SK-N-SH (cell line): Measurements from ENCODE around the gene NPAS3. TPM values are rescaled to one million over a fixed set of nuclear protein-coding genes. Genes with fewer than 3 reads are reported as not detected.

Experiments
- CTCF ChIA-PET: fragments of 300-600, 350-600 bp; formaldehyde crosslinking; extraction: SDS; loops from one replicate; lab custom pipeline; 2021; lab: Yijun Ruan, JAX
- POLR2A ChIA-PET: fragments of 350-600 bp; sonication (Branson Sonifier 250); formaldehyde crosslinking; extraction: SDS; loops from one replicate; lab custom pipeline; 2020; ENCODE audit warnings: antibody characterized with exemption, inconsistent platforms; lab: Yijun Ruan, JAX
- DNase-seq: peaks from one replicate; pipeline ENCODE4 v3.0.0; 2012
- H2AFZ ChIP-seq: fragments of 200-600 bp; sonication (generic); 2 replicates; pipeline ENCODE4 v1.8.1; 2016; ENCODE audit warnings: antibody characterized with exemption, mild to moderate bottlenecking, low read depth
- H3F3A ChIP-seq: fragments of 200-600 bp; sonication (generic); replicated peaks from 2 replicates; pipeline ENCODE3; 2016; ENCODE audit warnings: antibody characterized with exemption, mild to moderate bottlenecking; ENCODE audit not compliant: insufficient read depth
- H3K27ac ChIP-seq, 2 experiments: fragments of 200-500 bp in 1 of 2; fragments of 200-600 bp in 1 of 2; sonication (Bioruptor generic) in 1 of 2; sonication (generic), shearing (Covaris generic) in 1 of 2; 2 replicates each; pipeline versions ENCODE4 v1.5.1 to v1.6.1; 2014 to 2016; ENCODE audit warnings: low read depth in 2 of 2, inconsistent platforms in 1 of 2, low read length in 1 of 2, mild to moderate bottlenecking in 1 of 2, mixed read lengths in 1 of 2
- H3K27me3 ChIP-seq: fragments of 200-600 bp; sonication (generic), shearing (Covaris generic); 2 replicates; pipeline ENCODE4 v1.6.1; 2016; ENCODE audit warnings: mixed run types; ENCODE audit not compliant: insufficient read depth
- H3K36me3 ChIP-seq, 2 experiments: fragments of 200-500 bp in 1 of 2; fragments of 200-600 bp in 1 of 2; sonication (Bioruptor generic) in 1 of 2; sonication (generic) in 1 of 2; replicated peaks in 1 of 2; 2 replicates each; pipeline versions ENCODE3 to v1.5.1; 2014 to 2016; ENCODE audit warnings: low read length in 1 of 2, mild to moderate bottlenecking in 1 of 2; ENCODE audit not compliant: insufficient read depth in 2 of 2, control insufficient read depth in 1 of 2
- H3K4me1 ChIP-seq, 2 experiments: fragments of 200-500 bp in 1 of 2; fragments of 200-600 bp in 1 of 2; sonication (Bioruptor generic) in 1 of 2; sonication (generic), shearing (Covaris generic) in 1 of 2; 2 replicates each; pipeline versions ENCODE4 v1.5.1 to v1.6.1; 2014 to 2016; ENCODE audit warnings: low read depth in 1 of 2, low read length in 1 of 2, mixed run types in 1 of 2; ENCODE audit not compliant: insufficient read depth in 2 of 2, control insufficient read depth in 1 of 2
- H3K4me2 ChIP-seq: fragments of 200-600 bp; sonication (generic), shearing (Covaris generic); 2 replicates; pipeline ENCODE4 v1.6.1; 2017; ENCODE audit warnings: mixed run types
- H3K4me3 ChIP-seq, 2 experiments: fragments of 200-500 bp in 1 of 2; fragments of 200-600 bp in 1 of 2; sonication (Bioruptor generic) in 1 of 2; sonication (generic), shearing (Covaris generic) in 1 of 2; 2 replicates each; pipeline versions ENCODE4 v1.5.1 to v1.8.1; 2014 to 2016; ENCODE audit warnings: low read depth in 2 of 2, inconsistent platforms in 1 of 2, low read length in 1 of 2, mild to moderate bottlenecking in 1 of 2, mixed read lengths in 1 of 2, moderate library complexity in 1 of 2
- H3K79me2 ChIP-seq: fragments of 200-600 bp; sonication (generic); 2 replicates; pipeline ENCODE4 v1.8.1; 2017; ENCODE audit warnings: mild to moderate bottlenecking; ENCODE audit not compliant: insufficient read depth
- H3K9ac ChIP-seq: fragments of 200-600 bp; sonication (generic); 2 replicates; pipeline ENCODE4 v1.6.1; 2017; ENCODE audit warnings: mixed run types
- H3K9me2 ChIP-seq: fragments of 200-600 bp; sonication (generic); 2 replicates; pipeline ENCODE4 v1.6.1; 2017; ENCODE audit warnings: mixed run types
- H3K9me3 ChIP-seq: fragments of 200-600 bp; sonication (generic); 2 replicates; pipeline ENCODE4 v1.6.1; 2017; ENCODE audit warnings: mixed run types, mild to moderate bottlenecking, moderate library complexity
- H4K20me1 ChIP-seq: fragments of 200-600 bp; sonication (generic); 2 replicates; pipeline ENCODE4 v1.6.1; 2017; ENCODE audit warnings: mild to moderate bottlenecking, mixed run types; ENCODE audit not compliant: insufficient read depth
- ELF1 ChIP-seq: IDR thresholded peaks from 2 replicates; pipeline ENCODE4 v1.4.0; 2012
- FOSL2 ChIP-seq: IDR thresholded peaks from 2 replicates; pipeline ENCODE4 v1.4.0; 2012; ENCODE audit warnings: low read depth, mild to moderate bottlenecking, moderate library complexity, borderline replicate concordance
- IRF3 ChIP-seq: fragments of 150-350 bp; IDR thresholded peaks from 2 replicates; pipeline ENCODE4 v1.6.1; 2016; ENCODE audit warnings: mild to moderate bottlenecking, low read depth, low read length
- MAX ChIP-seq: IDR thresholded peaks from 2 replicates; pipeline ENCODE4 v1.4.0; 2012; ENCODE audit warnings: low read depth
- MXI1 ChIP-seq: IDR thresholded peaks from 2 replicates; pipeline ENCODE4 v1.6.1; 2012; ENCODE audit warnings: mild to moderate bottlenecking, low read depth, low read length, improper control_type of control experiment
- NFIC ChIP-seq: IDR thresholded peaks from 2 replicates; pipeline ENCODE4 v1.4.0; 2012; ENCODE audit warnings: borderline replicate concordance
- POLR2AphosphoS5 ChIP-seq: IDR thresholded peaks from 2 replicates; pipeline ENCODE4 v1.6.1; 2012; ENCODE audit warnings: low read depth, low read length
- RCOR1 ChIP-seq: fragments of 150-350 bp; IDR thresholded peaks from 2 replicates; pipeline ENCODE4 v1.6.1; 2017; ENCODE audit warnings: antibody characterized with exemption, low read length
- REST ChIP-seq: IDR thresholded peaks from 2 replicates; pipeline ENCODE4 v1.6.1; 2012; ENCODE audit warnings: mild to moderate bottlenecking, low read depth, low read length, moderate library complexity
- RFX5 ChIP-seq: IDR thresholded peaks from 2 replicates; pipeline ENCODE4 v1.6.1; 2012; ENCODE audit warnings: mild to moderate bottlenecking, improper control_type of control experiment, low read length
- RXRA ChIP-seq: IDR thresholded peaks from 2 replicates; pipeline ENCODE4 v1.4.0; 2012; ENCODE audit warnings: low read depth, mild to moderate bottlenecking, borderline replicate concordance
- SIN3A ChIP-seq: IDR thresholded peaks from 2 replicates; pipeline ENCODE4 v1.6.1; 2012; ENCODE audit warnings: low read depth, mild to moderate bottlenecking, low read length, moderate library complexity, borderline replicate concordance
- SMC3 ChIP-seq: IDR thresholded peaks from 2 replicates; pipeline ENCODE4 v1.6.1; 2012; ENCODE audit warnings: low read depth, low read length, improper control_type of control experiment
- TCF12 ChIP-seq: IDR thresholded peaks from 2 replicates; pipeline ENCODE4 v1.4.0; 2012
- YY1 ChIP-seq: IDR thresholded peaks from 2 replicates; pipeline ENCODE4 v1.4.0; 2012; ENCODE audit warnings: low read depth, mild to moderate bottlenecking
- ZBTB33 ChIP-seq: IDR thresholded peaks from 2 replicates; pipeline ENCODE4 v1.4.0; 2012; ENCODE audit warnings: low read depth, borderline replicate concordance
- WGBS: methylation state at CpG from one replicate; pipeline ENCODE4 v1.1.6; 2017; ENCODE audit warnings: low lambda C conversion rate; 5-methylcytosine and 5-hydroxymethylcytosine counted together
- polyA plus RNA-seq, 3 experiments: library from polyadenylated mRNA; depleted of rRNA; stranded (reverse); fragments of >200 nt; gene quantifications; 2 replicates each; pipeline ENCODE4 v1.2.3, GENCODE V29; 2012

Gene NPAS3
- polyA plus RNA-seq, 1 of the 3 experiments (the other 2 are of a cell fraction): 4.3 TPM

- ChIA-PET CTCF (interaction anchor here (1.0 kb wide), 1 partner anchor 287 kb away, joined by 3 read pairs; no protein-coding TSS in a partner anchor), POLR2A (no interaction called here)
- no peak for DNase-seq
- peaks cover 0 to 3% of the 10 kb centered on the region in 2 experiments; a peak in 3 of 4 replicates for H3K4me1 ChIP-seq
- H3K79me2 ChIP-seq: no peaks in the 10 kb centered on the region
- no peaks in the 10 kb centered on the region for H3K36me3 ChIP-seq
- no peak for TF ChIP-seq NFIC
- no peak for TF ChIP-seq REST
- no peak for TF ChIP-seq IRF3
- TF ChIP-seq SMC3: no peak
- no peak for TF ChIP-seq SIN3A
- no peak for TF ChIP-seq RCOR1
- TF ChIP-seq RFX5: no peak
- no peak for TF ChIP-seq POLR2AphosphoS5
- TF ChIP-seq FOSL2: no peak
- TF ChIP-seq ELF1: no peak
- no peak overlapping the region for H3K4me3 ChIP-seq
- no peak overlapping the region for H2AFZ ChIP-seq
- H3K27me3 ChIP-seq: no peaks in the 10 kb centered on the region
- no peaks in the 10 kb centered on the region for H4K20me1 ChIP-seq
- 85% methylated on average over 6 of the region's 6 CpGs for WGBS
- H3K27ac ChIP-seq: no peak overlapping the region
- H3K9me2 ChIP-seq: no peaks in the 10 kb centered on the region
- H3K9me3 ChIP-seq: no peaks in the 10 kb centered on the region
- H3F3A ChIP-seq: no peaks in the 10 kb centered on the region
- no peak overlapping the region for H3K4me2 ChIP-seq
- H3K9ac ChIP-seq: no peak overlapping the region
Observed at GRCh38 chr14:33505963-33506329, 567.3 kb downstream of the NPAS3 start.

- Histone ChIP-seq H3K27me3 (no peaks in the 10 kb centered on the region), H3K27ac (no peak overlapping the region), H3K9ac (no peak overlapping the region), H3K4me1 (peaks cover 0 to 4% of the 10 kb centered on the region in 2 experiments; a peak in 3 of 4 replicates), H3K79me2 (no peaks in the 10 kb centered on the region), H2AFZ (no peak overlapping the region), H3K4me2 (no peak overlapping the region), H3K9me2 (no peaks in the 10 kb centered on the region), H3K4me3 (no peak overlapping the region), H4K20me1 (no peaks in the 10 kb centered on the region), H3F3A (peaks cover 8% of the 10 kb centered on the region), H3K36me3 (no peaks in the 10 kb centered on the region), H3K9me3 (no peaks in the 10 kb centered on the region)
- ChIA-PET CTCF (interaction anchor here (1.5 kb wide), 1 partner anchor 9 kb away, joined by 4 read pairs; no protein-coding TSS in a partner anchor), POLR2A (no interaction called here)
- 81% methylated on average over 9 of the region's 9 CpGs for WGBS
- TF ChIP-seq MXI1: no peak
- TF ChIP-seq MAX: no peak
- no peak for TF ChIP-seq ZBTB33
- no peak for TF ChIP-seq YY1
- TF ChIP-seq NFIC: no peak
- TF ChIP-seq TCF12: no peak
- TF ChIP-seq SMC3: no peak
- no peak for TF ChIP-seq ELF1
- no peak for TF ChIP-seq RXRA
- no peak for DNase-seq
Observed at GRCh38 chr14:33508126-33509062, 569.7 kb downstream of the NPAS3 start.
